Parathyroid adenoma (tissue), 2 donors: ENCODE measurements around the gene DUSP2.
"Not testable (repeated sequence)": the region's sequence is repeated elsewhere in the genome, so short reads cannot be mapped to it uniquely, and the experiment has no call there.

Experiments
- H2AFZ ChIP-seq: fragments of 300-600 bp; sonication (generic); one replicate; pipeline ENCODE4 v1.7.0; 2017; ENCODE audit warnings: antibody characterized with exemption, mild to moderate bottlenecking
- H3K27ac ChIP-seq: fragments of 300-600 bp; sonication (generic); one replicate; pipeline ENCODE4 v1.7.0; 2017
- H3K27me3 ChIP-seq: fragments of 300-600 bp; sonication (generic); one replicate; pipeline ENCODE4 v1.7.0; 2017; ENCODE audit warnings: low read length; ENCODE audit not compliant: control insufficient read depth, insufficient read depth
- H3K36me3 ChIP-seq: fragments of 300-600 bp; sonication (generic); one replicate; pipeline ENCODE4 v1.7.0; 2017; ENCODE audit warnings: low read length; ENCODE audit not compliant: control insufficient read depth, insufficient read depth
- H3K4me1 ChIP-seq: fragments of 300-600 bp; sonication (generic); one replicate; pipeline ENCODE4 v1.7.0; 2017; ENCODE audit warnings: control low read depth
- H3K4me2 ChIP-seq: fragments of 300-600 bp; sonication (generic); one replicate; pipeline ENCODE4 v1.7.0; 2017; ENCODE audit warnings: low read length
- H3K4me3 ChIP-seq: fragments of 300-600 bp; sonication (generic); one replicate; pipeline ENCODE4 v1.7.0; 2017; ENCODE audit warnings: low read depth, low read length
- H3K79me2 ChIP-seq: fragments of 300-600 bp; sonication (generic); one replicate; pipeline ENCODE4 v1.7.0; 2017; ENCODE audit warnings: control low read depth
- H3K9ac ChIP-seq: fragments of 300-600 bp; sonication (generic); one replicate; pipeline ENCODE4 v1.7.0; 2017; ENCODE audit warnings: mild to moderate bottlenecking
- H3K9me3 ChIP-seq: fragments of 300-600 bp; sonication (generic); one replicate; pipeline ENCODE4 v1.7.0; 2017; ENCODE audit warnings: low read length; ENCODE audit not compliant: control insufficient read depth
- CTCF ChIP-seq: fragments of 300-600 bp; sonication (generic); IDR thresholded peaks from one replicate; pipeline ENCODE4 v1.7.0; 2017; ENCODE audit warnings: antibody characterized with exemption, mild to moderate bottlenecking
- donor health status: primary hyperparathyroidism.

DUSP2 gene

GRCh38 chr2:96164459-96165184 lies 19.4 kb upstream of the DUSP2 start:
- H3K79me2 ChIP-seq = no peaks in the 10 kb centered on the region
- no peak overlapping the region for H3K9ac ChIP-seq
- H2AFZ ChIP-seq = no peak overlapping the region
- no peaks in the 10 kb centered on the region for H3K9me3 ChIP-seq
- H3K4me2 ChIP-seq = no peak overlapping the region
- no peaks in the 10 kb centered on the region for H3K4me1 ChIP-seq
- H3K4me3 ChIP-seq = no peak overlapping the region
- no peak overlapping the region for H3K27ac ChIP-seq
- H3K36me3 ChIP-seq = no peaks in the 10 kb centered on the region
- TF ChIP-seq CTCF = no peak
- H3K27me3 ChIP-seq = no peaks in the 10 kb centered on the region

GRCh38 chr2:96163768-96164429 lies 18.7 kb upstream of the DUSP2 start:
- TF ChIP-seq CTCF = no peak
- H3K4me3 ChIP-seq = no peak overlapping the region
- H3K27ac ChIP-seq = no peak overlapping the region

GRCh38 chr2:96163415-96163767 lies 18.2 kb upstream of the DUSP2 start:
- H2AFZ ChIP-seq = no peak overlapping the region
- no peaks in the 10 kb centered on the region for H3K4me1 ChIP-seq
- H3K9ac ChIP-seq = no peak overlapping the region
- no peaks in the 10 kb centered on the region for H3K36me3 ChIP-seq
- no peak for TF ChIP-seq CTCF
- no peaks in the 10 kb centered on the region for H3K79me2 ChIP-seq
- H3K27ac ChIP-seq = no peak overlapping the region
- H3K9me3 ChIP-seq = no peaks in the 10 kb centered on the region
- no peak overlapping the region for H3K4me2 ChIP-seq
- H3K4me3 ChIP-seq = no peak overlapping the region
- H3K27me3 ChIP-seq = no peaks in the 10 kb centered on the region

More at GRCh38 chr2:96163768-96164429, 18.7 kb upstream of the DUSP2 start:
- H3K27me3 ChIP-seq = no peaks in the 10 kb centered on the region
- no peak overlapping the region for H3K4me2 ChIP-seq
- no peaks in the 10 kb centered on the region for H3K79me2 ChIP-seq
- H2AFZ ChIP-seq = no peak overlapping the region
- no peak overlapping the region for H3K9ac ChIP-seq
- H3K9me3 ChIP-seq = no peaks in the 10 kb centered on the region
- H3K4me1 ChIP-seq = no peaks in the 10 kb centered on the region
- H3K36me3 ChIP-seq = no peaks in the 10 kb centered on the region

- H3K27me3 ChIP-seq = no peaks in the 10 kb centered on the region
- H3K79me2 ChIP-seq = no peaks in the 10 kb centered on the region
- H3K27ac ChIP-seq = no peak overlapping the region
- H3K4me1 ChIP-seq = no peaks in the 10 kb centered on the region
- H3K9ac ChIP-seq = no peak overlapping the region
- no peaks in the 10 kb centered on the region for H3K9me3 ChIP-seq
- no peak for TF ChIP-seq CTCF
- H3K36me3 ChIP-seq = no peaks in the 10 kb centered on the region
- H2AFZ ChIP-seq = no peak overlapping the region
- no peak overlapping the region for H3K4me3 ChIP-seq
- H3K4me2 ChIP-seq = no peak overlapping the region
These were observed 16.7 kb upstream of the DUSP2 start for GRCh38 chr2:96161898-96162297.

- not testable (repeated sequence) for H3K4me1 ChIP-seq, H3K27ac ChIP-seq
These were observed 15.1 kb upstream of the DUSP2 start for GRCh38 chr2:96160366-96160765.

More at GRCh38 chr2:96160366-96160765, 15.1 kb upstream of the DUSP2 start:
- H3K27me3 ChIP-seq, H3K4me2 ChIP-seq, H2AFZ ChIP-seq, H3K4me3 ChIP-seq, H3K36me3 ChIP-seq, H3K79me2 ChIP-seq, H3K9ac ChIP-seq, H3K9me3 ChIP-seq: not testable (repeated sequence)
